ENCODE data around the gene STK40. TPM values are rescaled to one million over a fixed set of nuclear protein-coding genes. Genes with fewer than 3 reads are reported as not detected.
A peak's percentile ranks its signal among the peaks of the same experiment; 100 is the strongest.

The STK40 gene
- polyA plus RNA-seq, 3 donors, result 40.2 to 65.9 (median 55.8) TPM

GRCh38 chr1:36391271-36391670, 5.5 kb upstream of the STK40 start:
- H3K4me1 ChIP-seq (ENCODE audit: control insufficient read depth in 1 of 2, insufficient read depth in 2 of 2, low read length in 2 of 2), result peaks cover 49 to 56% of the 10 kb centered on the region in 2 donors

GRCh38 chr1:36390411-36390810, 4.7 kb upstream of the STK40 start:
- H3K36me3 Mint-ChIP-seq, result peaks cover 45 to 58% of the 10 kb centered on the region in 2 donors
- intact Hi-C loops (cut with micrococcal nuclease), result no loop called here
- Histone ChIP-seq H3K27me3 (ENCODE audit: control insufficient read depth in 2 of 2, insufficient read depth in 2 of 2, low read length in 2 of 2) (no peaks in the 10 kb centered on the region), H3K4me2 (replicated peaks; ENCODE audit: extremely low read depth, low read length, poor library complexity, severe bottlenecking) (peak overlapping the region; percentile 14), H3K79me2 (ENCODE audit: insufficient read depth, low read length) (peaks cover 46% of the 10 kb centered on the region), H3K9me3 (replicated peaks in 1 of 2; ENCODE audit: control insufficient read depth in 1 of 2, insufficient read depth in 1 of 2, low read length in 2 of 2) (no peaks in the 10 kb centered on the region), H3K9ac (ENCODE audit: insufficient read depth, low read length, poor library complexity, severe bottlenecking) (no peak overlapping the region), H4K20me1 (ENCODE audit: insufficient read depth, low read length) (peaks cover 12% of the 10 kb centered on the region), H3K4me3 (replicated peaks in 1 of 3; ENCODE audit: low read depth in 2 of 3, low read length in 3 of 3) (no peak overlapping the region), H2AFZ (ENCODE audit: insufficient read depth, low read depth, low read length, poor library complexity, severe bottlenecking) (no peak overlapping the region), H3K27ac (ENCODE audit: low read depth in 1 of 2, low read length in 2 of 2) (peak overlapping the region; percentile 68 to 100), H3K4me1 (ENCODE audit: control insufficient read depth in 1 of 2, insufficient read depth in 2 of 2, low read length in 2 of 2) (peaks cover 46 to 50% of the 10 kb centered on the region in 2 donors), H3K36me3 (replicated peaks in 1 of 2; ENCODE audit: control insufficient read depth in 1 of 2, insufficient read depth in 2 of 2, low read length in 2 of 2) (peaks cover 34 to 46% of the 10 kb centered on the region in 2 donors)
- H3K4me1 Mint-ChIP-seq, result peaks cover 55% of the 10 kb centered on the region
- 82% methylated on average over 1 of the region's 2 CpGs for WGBS (ENCODE audit: insufficient coverage)
- no peak overlapping the region for H3K4me3 Mint-ChIP-seq
- TF ChIP-seq CTCF (IDR thresholded peaks at IDR 0.05), result no peak
- peaks cover 0 to 1% (median 0%) of the 10 kb centered on the region in 7 donors for H3K9me3 Mint-ChIP-seq
- DNase-seq, result no peak
- peak overlapping the region; percentile 79 to 95 (median 92) for H3K27ac Mint-ChIP-seq
- peaks cover 0 to 1% (median 0%) of the 10 kb centered on the region in 3 donors for H3K27me3 Mint-ChIP-seq (ENCODE audit: low read depth in 3 of 3)

More at GRCh38 chr1:36391271-36391670, 5.5 kb upstream of the STK40 start:
- Mint-ChIP-seq H3K4me1 (peaks cover 58% of the 10 kb centered on the region), H3K27ac (peak overlapping the region in 4 of 7 donors; percentile 60 to 95 (median 86)), H3K36me3 (peaks cover 45 to 64% of the 10 kb centered on the region in 2 donors), H3K4me3 (no peak overlapping the region), H3K27me3 (ENCODE audit: low read depth in 3 of 3) (peaks cover 0 to 1% (median 0%) of the 10 kb centered on the region in 3 donors), H3K9me3 (peaks cover 0 to 1% (median 0%) of the 10 kb centered on the region in 7 donors)
- Histone ChIP-seq H3K27ac (ENCODE audit: low read depth in 1 of 2, low read length in 2 of 2) (peak overlapping the region in 1 of 2 donors; percentile 100), H3K79me2 (ENCODE audit: insufficient read depth, low read length) (peaks cover 53% of the 10 kb centered on the region), H2AFZ (ENCODE audit: insufficient read depth, low read depth, low read length, poor library complexity, severe bottlenecking) (no peak overlapping the region), H3K36me3 (replicated peaks in 1 of 2; ENCODE audit: control insufficient read depth in 1 of 2, insufficient read depth in 2 of 2, low read length in 2 of 2) (peaks cover 34 to 46% of the 10 kb centered on the region in 2 donors), H3K9ac (ENCODE audit: insufficient read depth, low read length, poor library complexity, severe bottlenecking) (no peak overlapping the region), H3K4me3 (replicated peaks in 1 of 3; ENCODE audit: low read depth in 2 of 3, low read length in 3 of 3) (no peak overlapping the region), H3K27me3 (ENCODE audit: control insufficient read depth in 2 of 2, insufficient read depth in 2 of 2, low read length in 2 of 2) (no peaks in the 10 kb centered on the region), H4K20me1 (ENCODE audit: insufficient read depth, low read length) (peaks cover 12% of the 10 kb centered on the region), H3K4me2 (replicated peaks; ENCODE audit: extremely low read depth, low read length, poor library complexity, severe bottlenecking) (no peak overlapping the region), H3K9me3 (replicated peaks in 1 of 2; ENCODE audit: control insufficient read depth in 1 of 2, insufficient read depth in 1 of 2, low read length in 2 of 2) (no peaks in the 10 kb centered on the region)
- no peak for TF ChIP-seq CTCF (IDR thresholded peaks at IDR 0.05)
- no peak for DNase-seq
- 76% methylated on average over 2 of the region's 8 CpGs for WGBS (ENCODE audit: insufficient coverage)
- intact Hi-C loops (cut with micrococcal nuclease), result no loop called here

All from CD14-positive monocyte (primary cell).